ENCODE data around the gene PRDX6. TPM values are rescaled to one million over a fixed set of nuclear protein-coding genes. Genes with fewer than 3 reads are reported as not detected.
"Not testable (repeated sequence)": the region's sequence is repeated elsewhere in the genome, so short reads cannot be mapped to it uniquely, and the experiment has no call there.

PRDX6 gene
- total and polyA plus RNA-seq, 2 donors (not counting 3 experiments of a cell fraction or from before 2014, with no cell fraction given): 145 to 288 TPM

DNA sequence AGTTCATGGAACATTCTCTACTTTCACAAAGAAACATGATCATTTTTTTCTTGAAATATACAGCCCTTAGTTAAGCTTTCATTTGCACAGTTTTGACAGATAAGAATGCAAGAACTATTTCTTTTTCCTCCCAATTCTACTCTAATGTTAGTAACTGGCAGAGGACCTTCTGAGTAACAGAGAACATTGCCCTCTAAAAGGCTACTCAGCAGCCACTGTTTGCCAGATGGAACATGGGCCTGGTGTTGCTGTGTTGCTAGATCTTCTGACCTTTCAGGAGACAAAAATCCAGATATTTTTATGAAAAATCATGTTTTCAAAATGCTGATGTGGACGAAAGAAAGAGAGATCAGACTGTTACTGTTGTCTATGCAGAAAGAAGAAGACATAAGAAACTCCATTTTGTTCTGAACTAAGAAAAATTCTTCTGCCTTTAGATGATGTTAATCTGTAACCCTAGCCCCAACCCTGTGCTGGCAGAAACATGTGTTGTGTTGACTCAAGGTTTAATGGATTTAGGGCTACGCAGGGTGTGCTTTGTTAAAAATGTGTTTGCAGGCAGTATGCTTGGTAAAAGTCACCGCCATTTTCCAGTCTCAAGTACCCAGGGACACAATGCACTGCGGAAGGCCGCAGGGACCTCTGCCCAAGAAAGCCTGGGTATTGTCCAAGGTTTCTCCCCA, 2.9 kb upstream of the PRDX6 start:
- Histone ChIP-seq H3K4me3 (replicated peaks in 1 of 3; ENCODE audit: insufficient read depth in 1 of 3, low read depth in 1 of 3, low read length in 3 of 3) (peak overlapping the region in 1 of 3 experiments; percentile 4), H4K20me1 (replicated peaks; ENCODE audit: control insufficient read depth, extremely low read depth, insufficient read depth, low read length) (no peaks in the 10 kb centered on the region), H3K9ac (replicated peaks; ENCODE audit: extremely low read depth, insufficient read depth, low read length) (peak overlapping the region; percentile 10), H3K4me1 (ENCODE audit: control insufficient read depth, extremely low read depth, insufficient read depth, low read length) (peaks cover 48% of the 10 kb centered on the region), H3K27ac (ENCODE audit: insufficient read depth, low read depth, low read length) (peak overlapping the region; percentile 56), H3K9me1 (replicated peaks; ENCODE audit: control insufficient read depth, extremely low read depth, insufficient read depth, low read length) (no peaks in the 10 kb centered on the region), H3K36me3 (ENCODE audit: control insufficient read depth in 2 of 2, extremely low read depth in 1 of 2, insufficient read depth in 2 of 2, low read length in 2 of 2) (no peaks in the 10 kb centered on the region), H3K27me3 (ENCODE audit: control insufficient read depth in 2 of 2, insufficient read depth in 2 of 2, low read length in 2 of 2) (no peaks in the 10 kb centered on the region), H2AFZ (ENCODE audit: low read depth, low read length) (peak overlapping the region; percentile 26), H3K79me2 (ENCODE audit: control insufficient read depth, insufficient read depth, low read length) (peaks cover 33% of the 10 kb centered on the region), H3K9me3 (replicated peaks; ENCODE audit: control insufficient read depth, insufficient read depth, low read length) (no peaks in the 10 kb centered on the region), H3K4me2 (ENCODE audit: insufficient read depth, low read length) (peak overlapping the region; percentile 66)
- BruUV-seq (replicated peaks): no TSS peak
- dilution Hi-C loops (cut with MboI; ENCODE audit: extremely low pct_ligation_motif_present, low sequenced_read_pairs) (no loop called here), intact Hi-C loops (cut with micrococcal nuclease) (loop anchor here (10.0 kb wide), 1 partner anchor 559 kb away; no protein-coding TSS in a partner anchor)
- TF ChIP-seq GATA2 (IDR thresholded peaks at IDR 0.05; ENCODE audit: insufficient read depth, insufficient read length, low read depth, low read length) (no peak), EZH2 (IDR thresholded peaks at IDR 0.05; ENCODE audit: borderline replicate concordance, low read depth, low read length, severe bottlenecking) (no peak), POLR2AphosphoS5 (IDR thresholded peaks at IDR 0.05; ENCODE audit: insufficient read depth, low read depth, low read length) (no peak), POLR2A (IDR thresholded peaks at IDR 0.05; ENCODE audit: low read depth, low read length) (no peak), MYC (IDR thresholded peaks at IDR 0.05; ENCODE audit: low read depth, low read length) (no peak), FOS (IDR thresholded peaks at IDR 0.05; ENCODE audit: borderline replicate concordance, insufficient read depth, low read length) (no peak), JUN (IDR thresholded peaks at IDR 0.05; ENCODE audit: borderline replicate concordance, insufficient read depth, insufficient read length, low read depth) (no peak)
- TF ChIP-seq, protein P1, sequence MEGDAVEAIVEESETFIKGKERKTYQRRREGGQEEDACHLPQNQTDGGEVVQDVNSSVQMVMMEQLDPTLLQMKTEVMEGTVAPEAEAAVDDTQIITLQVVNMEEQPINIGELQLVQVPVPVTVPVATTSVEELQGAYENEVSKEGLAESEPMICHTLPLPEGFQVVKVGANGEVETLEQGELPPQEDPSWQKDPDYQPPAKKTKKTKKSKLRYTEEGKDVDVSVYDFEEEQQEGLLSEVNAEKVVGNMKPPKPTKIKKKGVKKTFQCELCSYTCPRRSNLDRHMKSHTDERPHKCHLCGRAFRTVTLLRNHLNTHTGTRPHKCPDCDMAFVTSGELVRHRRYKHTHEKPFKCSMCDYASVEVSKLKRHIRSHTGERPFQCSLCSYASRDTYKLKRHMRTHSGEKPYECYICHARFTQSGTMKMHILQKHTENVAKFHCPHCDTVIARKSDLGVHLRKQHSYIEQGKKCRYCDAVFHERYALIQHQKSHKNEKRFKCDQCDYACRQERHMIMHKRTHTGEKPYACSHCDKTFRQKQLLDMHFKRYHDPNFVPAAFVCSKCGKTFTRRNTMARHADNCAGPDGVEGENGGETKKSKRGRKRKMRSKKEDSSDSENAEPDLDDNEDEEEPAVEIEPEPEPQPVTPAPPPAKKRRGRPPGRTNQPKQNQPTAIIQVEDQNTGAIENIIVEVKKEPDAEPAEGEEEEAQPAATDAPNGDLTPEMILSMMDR (IDR thresholded peaks at IDR 0.05; ENCODE audit: extremely low read depth in 1 of 2, insufficient read depth in 1 of 2, low read depth in 1 of 2, low read length in 2 of 2): no peak
- TF ChIP-seq, protein P2, sequence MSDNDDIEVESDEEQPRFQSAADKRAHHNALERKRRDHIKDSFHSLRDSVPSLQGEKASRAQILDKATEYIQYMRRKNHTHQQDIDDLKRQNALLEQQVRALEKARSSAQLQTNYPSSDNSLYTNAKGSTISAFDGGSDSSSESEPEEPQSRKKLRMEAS (IDR thresholded peaks at IDR 0.05; ENCODE audit: insufficient read depth, insufficient read length): no peak
- ChIA-PET POLR2A (no interaction called here), CTCF (interaction anchor here (0.7 to 1.6 kb wide), 8 partner anchors 13 to 351 kb away, joined by 3 to 15 read pairs (median 3); no protein-coding TSS in a partner anchor)
- DNase-seq (ENCODE audit: low read depth, low spot score) (no peak), FAIRE-seq (no peak)

DNA sequence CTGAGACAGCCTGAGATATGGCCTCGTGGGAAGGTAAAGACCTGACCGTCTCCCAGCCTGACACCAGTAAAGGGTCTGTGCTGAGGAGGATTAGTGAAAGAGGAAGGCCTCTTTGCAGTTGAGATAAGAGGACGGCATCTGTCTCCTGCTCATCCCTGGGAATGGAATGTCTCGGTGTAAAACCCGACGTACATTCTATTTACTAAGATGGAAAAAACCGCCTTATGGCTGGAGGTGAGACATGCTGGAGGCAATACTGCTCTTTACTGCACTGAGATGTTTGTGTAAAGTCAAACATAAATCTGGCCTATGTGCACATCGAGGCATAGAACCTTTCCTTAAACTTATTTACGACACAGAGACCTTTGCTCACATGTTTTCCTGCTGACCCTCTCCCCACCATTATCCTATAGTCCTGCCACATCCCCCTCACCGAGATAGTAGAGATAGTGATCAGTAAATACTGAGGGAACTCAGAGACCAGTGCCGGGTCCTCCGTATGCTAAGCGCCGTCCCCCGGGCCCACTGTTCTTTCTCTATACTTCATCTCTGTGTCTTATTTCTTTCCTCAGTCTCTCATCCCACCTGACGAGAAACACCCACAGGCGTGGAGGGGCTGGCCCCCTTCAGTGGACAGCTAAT, 2.2 kb upstream of the PRDX6 start:
- intact Hi-C loops (cut with micrococcal nuclease): loop anchor here (5.0 to 10.0 kb wide), 4 partner anchors 218 to 728 kb away; partner anchors contain the start of gene RC3H1
- FAIRE-seq; POLR2A ChIA-PET; dilution Hi-C loops (cut with MboI; ENCODE audit: extremely low pct_ligation_motif_present, low sequenced_read_pairs); H3K9ac ChIP-seq (replicated peaks; ENCODE audit: extremely low read depth, insufficient read depth, low read length); H4K20me1 ChIP-seq (replicated peaks; ENCODE audit: control insufficient read depth, extremely low read depth, insufficient read depth, low read length); H2AFZ ChIP-seq (ENCODE audit: low read depth, low read length); BruUV-seq (replicated peaks); H3K27me3 ChIP-seq (ENCODE audit: control insufficient read depth in 2 of 2, insufficient read depth in 2 of 2, low read length in 2 of 2); H3K27ac ChIP-seq (ENCODE audit: insufficient read depth, low read depth, low read length); H3K36me3 ChIP-seq (ENCODE audit: control insufficient read depth in 2 of 2, extremely low read depth in 1 of 2, insufficient read depth in 2 of 2, low read length in 2 of 2); DNase-seq (ENCODE audit: low read depth, low spot score); H3K9me1 ChIP-seq (replicated peaks; ENCODE audit: control insufficient read depth, extremely low read depth, insufficient read depth, low read length); H3K9me3 ChIP-seq (replicated peaks; ENCODE audit: control insufficient read depth, insufficient read depth, low read length); H3K4me3 ChIP-seq (replicated peaks in 1 of 3; ENCODE audit: insufficient read depth in 1 of 3, low read depth in 1 of 3, low read length in 3 of 3): not testable (repeated sequence)
- Histone ChIP-seq H3K4me2 (ENCODE audit: insufficient read depth, low read length) (peak overlapping the region; percentile 91), H3K79me2 (ENCODE audit: control insufficient read depth, insufficient read depth, low read length) (peaks cover 40% of the 10 kb centered on the region), H3K4me1 (ENCODE audit: control insufficient read depth, extremely low read depth, insufficient read depth, low read length) (peaks cover 53% of the 10 kb centered on the region)
- CTCF ChIA-PET: interaction anchor here (4.8 kb wide), 1 partner anchor 45 kb away, joined by 33 read pairs; no protein-coding TSS in a partner anchor
